Breast epithelium (tissue), 3 donors: ENCODE data around the gene ZMAT5.
A peak's percentile ranks its signal among the peaks of the same experiment; 100 is the strongest.

ENCODE experiments used
- POLR2A ChIP-seq: fragments of 450-650 bp; IDR thresholded peaks from one replicate; pipeline ENCODE4 v1.6.1; 2016; ENCODE audit warnings: antibody characterized with exemption, mild to moderate bottlenecking, moderate library complexity
- TF ChIP-seq, protein P1 (sequence below), 3 donors: fragments of 450-650 bp; IDR thresholded peaks; one replicate each; pipeline ENCODE4 v1.5.1; 2016 to 2017; ENCODE audit warnings: antibody characterized with exemption in 3 of 3, mild to moderate bottlenecking in 3 of 3, moderate library complexity in 3 of 3

DNA sequence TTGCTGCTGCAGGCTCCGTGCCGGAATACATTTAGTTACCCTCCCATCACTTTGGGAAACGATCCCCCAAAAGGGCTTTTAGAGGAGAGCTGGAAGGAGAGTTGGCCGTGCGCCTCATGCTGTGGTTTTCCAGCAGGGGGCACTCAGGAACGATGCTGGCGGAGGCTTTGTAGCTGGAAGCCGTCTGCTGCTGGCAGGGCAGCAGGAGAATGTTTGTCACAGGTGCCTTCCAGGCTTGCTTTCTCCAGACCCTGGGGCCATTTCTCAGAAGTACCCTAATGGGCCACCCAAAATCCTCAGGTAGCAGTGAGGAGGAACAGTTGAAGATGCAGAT lies 77.0 kb downstream of the ZMAT5 start:
- TF ChIP-seq, protein P1, sequence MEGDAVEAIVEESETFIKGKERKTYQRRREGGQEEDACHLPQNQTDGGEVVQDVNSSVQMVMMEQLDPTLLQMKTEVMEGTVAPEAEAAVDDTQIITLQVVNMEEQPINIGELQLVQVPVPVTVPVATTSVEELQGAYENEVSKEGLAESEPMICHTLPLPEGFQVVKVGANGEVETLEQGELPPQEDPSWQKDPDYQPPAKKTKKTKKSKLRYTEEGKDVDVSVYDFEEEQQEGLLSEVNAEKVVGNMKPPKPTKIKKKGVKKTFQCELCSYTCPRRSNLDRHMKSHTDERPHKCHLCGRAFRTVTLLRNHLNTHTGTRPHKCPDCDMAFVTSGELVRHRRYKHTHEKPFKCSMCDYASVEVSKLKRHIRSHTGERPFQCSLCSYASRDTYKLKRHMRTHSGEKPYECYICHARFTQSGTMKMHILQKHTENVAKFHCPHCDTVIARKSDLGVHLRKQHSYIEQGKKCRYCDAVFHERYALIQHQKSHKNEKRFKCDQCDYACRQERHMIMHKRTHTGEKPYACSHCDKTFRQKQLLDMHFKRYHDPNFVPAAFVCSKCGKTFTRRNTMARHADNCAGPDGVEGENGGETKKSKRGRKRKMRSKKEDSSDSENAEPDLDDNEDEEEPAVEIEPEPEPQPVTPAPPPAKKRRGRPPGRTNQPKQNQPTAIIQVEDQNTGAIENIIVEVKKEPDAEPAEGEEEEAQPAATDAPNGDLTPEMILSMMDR (IDR thresholded peaks at IDR 0.05), result peak in 2 of 3 donors; percentile 56 to 57
- no peak for TF ChIP-seq POLR2A
